H9 (cell line): ENCODE data around the gene RANBP17. TPM values are rescaled to one million over a fixed set of nuclear protein-coding genes. Genes with fewer than 3 reads are reported as not detected.

Source experiments
- DNase-seq: peaks from one replicate; pipeline ENCODE4 v3.0.0-alpha.2; 2017
- H2AFZ ChIP-seq: one replicate; pipeline ENCODE4 v1.6.1; 2013; ENCODE audit warnings: mild to moderate bottlenecking, low read length, control low read depth, moderate library complexity
- H2AK5ac ChIP-seq: 2 replicates; pipeline ENCODE4 v1.6.1; 2013; ENCODE audit warnings: low read length, control low read depth, mixed read lengths; ENCODE audit not compliant: insufficient read length
- H2BK120ac ChIP-seq: one replicate; pipeline ENCODE4 v1.6.1; 2013; ENCODE audit warnings: low read depth, mild to moderate bottlenecking, low read length, control low read depth, inconsistent platforms; ENCODE audit not compliant: poor library complexity, severe bottlenecking
- H2BK12ac ChIP-seq: 2 replicates; pipeline ENCODE4 v1.6.1; 2013; ENCODE audit warnings: low read length, control low read depth, mixed read lengths, low read depth; ENCODE audit not compliant: insufficient read length
- H2BK15ac ChIP-seq: 2 replicates; pipeline ENCODE4 v1.6.1; 2013; ENCODE audit warnings: low read depth, low read length, control low read depth
- H2BK20ac ChIP-seq: one replicate; pipeline ENCODE4 v1.6.1; 2013; ENCODE audit warnings: low read depth, mild to moderate bottlenecking, low read length, control low read depth, inconsistent platforms; ENCODE audit not compliant: poor library complexity, severe bottlenecking
- H2BK5ac ChIP-seq: 2 replicates; pipeline ENCODE4 v1.6.1; 2013; ENCODE audit warnings: low read length, control low read depth, mixed read lengths; ENCODE audit not compliant: insufficient read length
- H3K14ac ChIP-seq: 2 replicates; pipeline ENCODE4 v1.6.1; 2013; ENCODE audit warnings: low read length, control low read depth; ENCODE audit not compliant: insufficient read depth
- H3K18ac ChIP-seq: 2 replicates; pipeline ENCODE4 v1.6.1; 2013; ENCODE audit warnings: low read depth, mild to moderate bottlenecking, mixed read lengths, low read length, control low read depth; ENCODE audit not compliant: insufficient read length
- H3K23ac ChIP-seq: 2 replicates; pipeline ENCODE4 v1.6.1; 2013; ENCODE audit warnings: low read length, control low read depth, mixed read lengths, low read depth; ENCODE audit not compliant: insufficient read length
- H3K23me2 ChIP-seq: 2 replicates; pipeline ENCODE4 v1.6.1; 2013; ENCODE audit warnings: low read depth, mild to moderate bottlenecking, mixed read lengths, low read length, control low read depth; ENCODE audit not compliant: insufficient read length, poor library complexity, severe bottlenecking
- H3K27ac ChIP-seq: 2 replicates; pipeline ENCODE4 v1.5.1; 2013; ENCODE audit warnings: low read length, control low read depth, mixed read lengths, low read depth; ENCODE audit not compliant: insufficient read length
- H3K27me3 ChIP-seq: 2 replicates; pipeline ENCODE4 v1.6.1; 2013; ENCODE audit warnings: low read length, control low read depth, inconsistent platforms; ENCODE audit not compliant: insufficient read depth
- H3K4ac ChIP-seq: 2 replicates; pipeline ENCODE4 v1.6.1; 2013; ENCODE audit warnings: low read depth, mild to moderate bottlenecking, control low read depth, inconsistent platforms, low read length, moderate library complexity
- H3K4me1 ChIP-seq: 2 replicates; pipeline ENCODE4 v1.6.1; 2013; ENCODE audit warnings: low read length, control low read depth, inconsistent platforms; ENCODE audit not compliant: insufficient read depth
- H3K4me2 ChIP-seq: 2 replicates; pipeline ENCODE4 v1.6.1; 2013; ENCODE audit warnings: low read length, control low read depth, mixed read lengths; ENCODE audit not compliant: insufficient read length, insufficient read depth
- H3K56ac ChIP-seq: 2 replicates; pipeline ENCODE4 v1.6.1; 2013; ENCODE audit warnings: low read depth, mild to moderate bottlenecking, mixed read lengths, low read length, control low read depth; ENCODE audit not compliant: insufficient read length
- H3K79me1 ChIP-seq: 2 replicates; pipeline ENCODE4 v1.6.1; 2013; ENCODE audit warnings: low read depth, mild to moderate bottlenecking, moderate library complexity, low read length, control low read depth, inconsistent platforms; ENCODE audit not compliant: insufficient read depth, poor library complexity, severe bottlenecking
- H3K79me2 ChIP-seq: 2 replicates; pipeline ENCODE4 v1.6.1; 2013; ENCODE audit warnings: low read length, control low read depth, inconsistent platforms; ENCODE audit not compliant: insufficient read depth
- H3K9ac ChIP-seq: 2 replicates; pipeline ENCODE4 v1.6.1; 2013; ENCODE audit warnings: low read length, control low read depth, mixed read lengths; ENCODE audit not compliant: insufficient read length; ENCODE audit errors: extremely low read depth
- H3K9me3 ChIP-seq: one replicate; pipeline ENCODE4 v1.6.1; 2013; ENCODE audit warnings: low read depth, low read length, inconsistent platforms; ENCODE audit not compliant: control insufficient read depth
- H3T11ph ChIP-seq: one replicate; pipeline ENCODE4 v1.6.1; 2013; ENCODE audit warnings: mild to moderate bottlenecking, low read length, control low read depth, inconsistent platforms
- H4K20me1 ChIP-seq: one replicate; pipeline ENCODE4 v1.6.1; 2013; ENCODE audit not compliant: control insufficient read depth, insufficient read length, insufficient read depth
- H4K5ac ChIP-seq: 2 replicates; pipeline ENCODE4 v1.6.1; 2013; ENCODE audit warnings: low read depth, mild to moderate bottlenecking, mixed read lengths, low read length, control low read depth; ENCODE audit not compliant: insufficient read length
- H4K8ac ChIP-seq: replicated peaks from 2 replicates; pipeline ENCODE4 v1.6.1; 2013; ENCODE audit warnings: low read length, control low read depth, mixed read lengths, low read depth; ENCODE audit not compliant: insufficient read length
- H4K91ac ChIP-seq: 2 replicates; pipeline ENCODE4 v1.6.1; 2013; ENCODE audit warnings: low read depth, mild to moderate bottlenecking, moderate library complexity, mixed read lengths, low read length, control low read depth; ENCODE audit not compliant: insufficient read length
- H3K27ac Mint-ChIP-seq, 3 experiments: 2 replicates in 2 of 3; 3 replicates in 1 of 3; pipeline ENCODE4 v1.8.0; 2020 to 2021; ENCODE audit warnings: mixed read lengths in 3 of 3, mild to moderate bottlenecking in 1 of 3, moderate library complexity in 1 of 3
- H3K27me3 Mint-ChIP-seq: 2 replicates; pipeline ENCODE4 v1.8.0; 2021; ENCODE audit warnings: low read depth, mild to moderate bottlenecking, moderate library complexity, mixed read lengths
- H3K36me3 Mint-ChIP-seq, 3 experiments: 2 replicates in 2 of 3; 3 replicates in 1 of 3; pipeline ENCODE4 v1.8.0; 2020 to 2021; ENCODE audit warnings: low read depth in 3 of 3, mixed read lengths in 3 of 3; ENCODE audit not compliant: insufficient read depth in 1 of 3
- H3K4me1 Mint-ChIP-seq, 2 experiments: 2 replicates each; pipeline ENCODE4 v1.8.0; 2020; ENCODE audit warnings: mixed read lengths in 2 of 2
- H3K4me3 Mint-ChIP-seq, 2 experiments: 2 replicates in 1 of 2; 3 replicates in 1 of 2; pipeline ENCODE4 v1.8.0; 2020 to 2021; ENCODE audit warnings: mild to moderate bottlenecking in 2 of 2, mixed read lengths in 2 of 2, moderate library complexity in 1 of 2
- H3K9me3 Mint-ChIP-seq, 2 experiments: 2 replicates in 1 of 2; 3 replicates in 1 of 2; pipeline ENCODE4 v1.8.0; 2020; ENCODE audit warnings: mild to moderate bottlenecking in 2 of 2, mixed read lengths in 2 of 2, moderate library complexity in 1 of 2
- WGBS: extraction: QIAGEN DNeasy Blood & Tissue Kit; methylation state at CpG from one replicate; pipeline ENCODE4 v1.1.7; 2013; ENCODE audit warnings: missing lambda C conversion rate, low lambda C conversion rate, mixed read lengths; ENCODE audit not compliant: insufficient read length; ENCODE audit errors: extremely low coverage; 5-methylcytosine and 5-hydroxymethylcytosine counted together
- total RNA-seq: library from RNA; stranded (reverse); gene quantifications from 2 replicates; pipeline ENCODE4 v1.2.1, GENCODE V29; 2021
- TF ChIP-seq, protein P1 (sequence below): fragments of 200-600 bp; sonication (generic); conservative IDR thresholded peaks from 3 replicates; pipeline ENCODE4 v1.8.0; 2021; ENCODE audit warnings: antibody characterized with exemption, mild to moderate bottlenecking

RANBP17 gene
- total RNA-seq, 1 experiment from 2014 or later, result 16.5 TPM

DNA sequence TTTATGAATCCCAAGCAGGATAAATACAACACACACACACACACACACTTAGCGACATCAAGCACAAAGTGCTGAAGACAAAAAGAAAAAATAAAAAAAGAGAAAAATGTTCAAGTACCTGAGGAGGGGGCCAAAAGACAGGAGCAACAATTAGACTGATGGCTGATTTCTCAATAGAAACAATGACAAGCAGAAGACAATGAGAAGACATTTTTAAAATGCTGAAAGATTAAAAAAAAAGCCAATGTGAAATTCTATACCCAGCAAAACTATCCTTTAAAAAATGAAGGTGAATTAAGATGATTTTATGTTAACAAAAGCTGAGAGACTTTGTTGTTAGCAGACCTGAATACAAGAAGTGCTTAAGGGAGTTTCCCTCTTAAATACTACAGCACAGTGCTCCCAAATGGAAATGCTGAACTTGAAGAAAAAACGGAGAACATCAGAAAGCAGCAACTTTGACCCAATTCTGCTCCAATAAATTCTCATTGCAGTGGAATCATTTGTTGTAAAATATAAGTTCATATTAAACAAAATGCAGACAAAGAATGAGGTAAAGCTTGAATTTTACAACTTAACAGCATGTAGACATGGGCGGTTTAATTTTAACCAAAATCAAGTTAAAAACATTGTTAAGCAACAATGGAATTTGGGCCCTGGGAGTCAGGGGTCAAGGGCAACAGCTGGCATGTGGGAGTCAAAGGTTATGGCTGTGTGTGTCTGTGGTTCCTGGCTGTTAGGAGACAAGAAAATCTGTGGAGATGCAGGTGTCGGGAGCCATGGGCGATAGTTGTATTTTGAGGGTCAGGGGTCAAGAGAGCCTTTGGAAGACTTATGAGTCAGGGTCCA, 776 bp upstream of the RANBP17 start:
- Histone ChIP-seq H2AFZ (no peak overlapping the region), H3K4ac (no peak overlapping the region), H3K23ac (no peak overlapping the region), H2BK15ac (no peak overlapping the region), H4K8ac (no peak overlapping the region), H2BK5ac (no peak overlapping the region), H3K9me3 (peaks cover 6% of the 10 kb centered on the region), H3K27ac (no peak overlapping the region), H3K56ac (no peak overlapping the region), H4K20me1 (no peaks in the 10 kb centered on the region), H3K4me1 (no peaks in the 10 kb centered on the region; the same call in 1 of the 2 replicates), H2AK5ac (no peak overlapping the region), H3K79me2 (peaks cover 10% of the 10 kb centered on the region), H3T11ph (no peak overlapping the region), H4K91ac (no peak overlapping the region), H3K14ac (no peak overlapping the region), H3K9ac (no peak overlapping the region), H3K23me2 (peaks cover 8% of the 10 kb centered on the region), H3K79me1 (peaks cover 4% of the 10 kb centered on the region), H3K18ac (no peak overlapping the region), H2BK20ac (no peak overlapping the region), H2BK120ac (no peak overlapping the region), H2BK12ac (no peak overlapping the region), H4K5ac (no peak overlapping the region), H3K27me3 (no peaks in the 10 kb centered on the region; the same call in 1 of the 2 replicates), H3K4me2 (no peak overlapping the region)
- H3K36me3 Mint-ChIP-seq, result peaks cover 10 to 16% (median 14%) of the 10 kb centered on the region in 3 experiments
- peaks cover 22 to 23% of the 10 kb centered on the region in 2 experiments for H3K4me1 Mint-ChIP-seq
- H3K27me3 Mint-ChIP-seq, result peaks cover 19% of the 10 kb centered on the region
- H3K9me3 Mint-ChIP-seq, result peaks cover 15% of the 10 kb centered on the region in 2 experiments
- no peak for DNase-seq
- H3K27ac Mint-ChIP-seq, result peak overlapping the region in 1 of 3 experiments; percentile 18; a peak in 2 of 7 replicates
- TF ChIP-seq, protein P1, sequence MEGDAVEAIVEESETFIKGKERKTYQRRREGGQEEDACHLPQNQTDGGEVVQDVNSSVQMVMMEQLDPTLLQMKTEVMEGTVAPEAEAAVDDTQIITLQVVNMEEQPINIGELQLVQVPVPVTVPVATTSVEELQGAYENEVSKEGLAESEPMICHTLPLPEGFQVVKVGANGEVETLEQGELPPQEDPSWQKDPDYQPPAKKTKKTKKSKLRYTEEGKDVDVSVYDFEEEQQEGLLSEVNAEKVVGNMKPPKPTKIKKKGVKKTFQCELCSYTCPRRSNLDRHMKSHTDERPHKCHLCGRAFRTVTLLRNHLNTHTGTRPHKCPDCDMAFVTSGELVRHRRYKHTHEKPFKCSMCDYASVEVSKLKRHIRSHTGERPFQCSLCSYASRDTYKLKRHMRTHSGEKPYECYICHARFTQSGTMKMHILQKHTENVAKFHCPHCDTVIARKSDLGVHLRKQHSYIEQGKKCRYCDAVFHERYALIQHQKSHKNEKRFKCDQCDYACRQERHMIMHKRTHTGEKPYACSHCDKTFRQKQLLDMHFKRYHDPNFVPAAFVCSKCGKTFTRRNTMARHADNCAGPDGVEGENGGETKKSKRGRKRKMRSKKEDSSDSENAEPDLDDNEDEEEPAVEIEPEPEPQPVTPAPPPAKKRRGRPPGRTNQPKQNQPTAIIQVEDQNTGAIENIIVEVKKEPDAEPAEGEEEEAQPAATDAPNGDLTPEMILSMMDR, result no peak
- peak overlapping the region; percentile 63 to 78 for H3K4me3 Mint-ChIP-seq
- WGBS, result no CpG with 5 or more reads among the region's 5 CpGs
